GM12874 (cell line): ENCODE measurements around the gene LANCL2.

Source experiments
- TF ChIP-seq, protein P1 (sequence below): IDR thresholded peaks from 2 replicates; pipeline ENCODE4 v1.5.1; 2011; ENCODE audit warnings: low read depth, mild to moderate bottlenecking, control low read depth, low read length, moderate library complexity; ENCODE audit not compliant: insufficient read depth

LANCL2 gene

GRCh38 chr7:55435466-55435865 lies 70.3 kb downstream of the LANCL2 start:
- TF ChIP-seq, protein P1, sequence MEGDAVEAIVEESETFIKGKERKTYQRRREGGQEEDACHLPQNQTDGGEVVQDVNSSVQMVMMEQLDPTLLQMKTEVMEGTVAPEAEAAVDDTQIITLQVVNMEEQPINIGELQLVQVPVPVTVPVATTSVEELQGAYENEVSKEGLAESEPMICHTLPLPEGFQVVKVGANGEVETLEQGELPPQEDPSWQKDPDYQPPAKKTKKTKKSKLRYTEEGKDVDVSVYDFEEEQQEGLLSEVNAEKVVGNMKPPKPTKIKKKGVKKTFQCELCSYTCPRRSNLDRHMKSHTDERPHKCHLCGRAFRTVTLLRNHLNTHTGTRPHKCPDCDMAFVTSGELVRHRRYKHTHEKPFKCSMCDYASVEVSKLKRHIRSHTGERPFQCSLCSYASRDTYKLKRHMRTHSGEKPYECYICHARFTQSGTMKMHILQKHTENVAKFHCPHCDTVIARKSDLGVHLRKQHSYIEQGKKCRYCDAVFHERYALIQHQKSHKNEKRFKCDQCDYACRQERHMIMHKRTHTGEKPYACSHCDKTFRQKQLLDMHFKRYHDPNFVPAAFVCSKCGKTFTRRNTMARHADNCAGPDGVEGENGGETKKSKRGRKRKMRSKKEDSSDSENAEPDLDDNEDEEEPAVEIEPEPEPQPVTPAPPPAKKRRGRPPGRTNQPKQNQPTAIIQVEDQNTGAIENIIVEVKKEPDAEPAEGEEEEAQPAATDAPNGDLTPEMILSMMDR, result no peak

DNA sequence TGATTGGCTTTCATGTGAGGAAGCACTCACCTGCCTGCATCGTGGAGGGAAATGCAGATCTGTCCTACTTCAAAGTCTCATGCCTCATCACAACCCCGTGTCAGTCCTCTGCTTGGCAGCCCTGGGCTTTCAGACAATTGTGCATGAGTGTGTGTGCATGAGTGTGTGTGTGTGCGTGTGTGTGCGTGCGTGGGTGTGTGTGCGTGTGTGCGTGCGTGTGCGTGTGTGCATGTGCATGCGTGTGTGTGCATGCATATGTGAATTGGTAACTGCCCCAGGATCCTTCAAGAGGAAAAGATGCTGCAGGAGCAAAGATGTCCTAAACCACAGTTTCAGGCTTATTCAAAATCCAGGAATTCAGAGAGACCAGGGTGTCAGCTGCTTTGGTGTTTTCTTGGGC lies 71.3 kb downstream of the LANCL2 start:
- TF ChIP-seq, protein P1, result no peak

GRCh38 chr7:55437375-55437774 lies 72.2 kb downstream of the LANCL2 start:
- TF ChIP-seq, protein P1, result no peak

DNA sequence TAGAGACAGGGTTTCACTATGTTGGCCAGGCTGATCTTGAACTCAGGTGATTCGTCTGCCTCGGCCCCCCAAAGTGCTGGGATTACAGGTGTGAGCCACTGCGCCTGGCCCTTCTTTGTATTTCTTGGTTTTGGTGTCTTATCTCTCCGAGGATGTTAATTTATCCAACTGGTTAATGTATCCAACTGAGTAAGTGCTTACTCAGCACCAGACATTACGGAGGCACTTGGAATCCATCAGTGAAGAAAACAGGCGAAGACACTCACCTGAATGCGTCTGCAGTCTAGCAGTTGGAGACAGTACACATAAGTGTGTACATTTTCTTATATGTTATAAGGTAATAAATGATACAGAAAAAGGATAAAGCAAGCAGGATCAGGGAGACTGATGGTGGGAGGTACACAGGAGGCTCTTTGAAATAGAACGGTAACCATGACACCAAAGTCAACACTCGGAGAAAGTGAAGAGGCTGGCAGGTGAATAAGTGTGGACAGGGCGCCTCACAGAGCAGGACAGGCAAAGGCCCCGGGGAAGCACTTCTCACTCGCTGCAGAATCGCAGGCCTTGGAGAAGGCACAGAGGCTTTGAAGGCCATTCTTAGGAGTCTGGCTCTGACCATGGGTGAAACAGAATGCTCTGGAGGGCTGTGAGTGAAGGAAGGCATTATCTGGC lies 73.1 kb downstream of the LANCL2 start:
- TF ChIP-seq, protein P1, result no peak

DNA sequence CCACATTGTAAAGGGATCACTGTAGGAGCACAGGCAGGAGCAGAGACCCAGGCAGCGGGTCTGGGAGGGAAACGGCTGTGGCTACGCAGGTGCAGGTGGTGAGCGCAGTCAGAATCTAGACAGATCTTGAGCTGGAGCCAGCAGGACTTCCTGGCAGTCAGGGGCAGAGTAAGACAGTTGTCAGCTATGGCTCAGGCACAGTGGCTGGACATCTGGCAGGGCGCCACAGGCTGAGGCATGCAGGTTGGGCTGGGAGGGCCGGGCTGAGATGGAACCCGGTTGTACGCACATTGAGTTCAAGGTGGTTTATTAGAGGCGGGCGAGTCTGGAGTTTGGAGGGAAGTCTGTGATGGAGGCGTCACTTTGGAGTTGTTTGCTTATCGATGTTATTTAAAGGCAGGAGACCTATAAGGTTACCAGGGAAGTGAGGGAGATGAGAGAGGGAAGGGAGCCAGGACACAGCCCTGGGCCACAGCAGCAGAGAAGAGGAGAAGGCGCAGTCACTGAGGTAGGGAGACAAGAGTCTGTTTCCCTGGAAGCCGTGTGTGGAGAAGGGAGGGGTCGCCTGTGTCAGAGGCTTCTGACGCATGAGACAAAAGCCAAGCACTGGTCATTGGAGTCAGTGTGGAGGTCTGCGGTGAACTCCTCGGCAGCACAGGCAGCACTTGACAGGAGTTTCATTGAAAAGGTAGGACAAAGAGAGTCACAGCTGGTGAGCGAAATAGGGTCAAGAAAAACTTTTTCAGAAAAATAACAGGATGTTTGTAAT lies 73.8 kb downstream of the LANCL2 start:
- TF ChIP-seq, protein P1, result no peak

GRCh38 chr7:55439627-55440026 lies 74.5 kb downstream of the LANCL2 start:
- TF ChIP-seq, protein P1, result no peak

DNA sequence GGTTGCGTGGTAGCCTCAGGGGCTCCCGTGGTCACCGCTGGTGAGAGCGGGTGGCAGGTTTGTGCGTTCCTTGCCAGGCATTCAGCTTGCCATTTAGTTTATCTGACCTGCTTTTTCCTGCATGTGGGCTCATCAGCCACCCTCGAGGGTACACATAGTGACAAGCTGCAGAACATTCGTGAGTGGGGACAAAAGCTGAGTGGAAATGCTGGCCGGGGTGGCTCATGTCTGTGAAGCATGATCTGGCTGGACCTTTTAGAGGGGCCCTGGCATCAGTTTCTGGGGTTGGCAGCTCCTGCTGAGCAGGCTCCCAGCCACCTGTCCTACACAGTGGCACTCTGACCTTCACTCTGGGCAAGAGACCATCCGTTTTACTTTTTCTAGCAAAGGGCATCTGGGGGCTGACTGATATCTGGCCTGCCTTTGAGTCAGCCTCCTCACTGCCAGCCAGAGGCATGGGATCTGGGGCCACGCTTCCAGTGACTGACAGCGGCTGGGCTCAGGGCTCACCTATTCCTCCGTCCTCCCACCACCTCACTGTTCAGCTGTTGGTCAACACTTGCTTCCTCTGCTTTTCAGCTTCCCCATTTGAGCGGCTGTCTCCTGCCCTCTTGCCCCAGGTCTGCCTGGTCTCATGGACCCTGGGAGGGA lies 75.0 kb downstream of the LANCL2 start:
- TF ChIP-seq, protein P1, result no peak
